GM21529 (cell line): ENCODE results near the gene MYNN.
A peak's percentile ranks its signal among the peaks of the same experiment; 100 is the strongest.

ENCODE experiments used
- ATAC-seq: cut with Tn5 transposase; IDR thresholded peaks from one replicate; pipeline ENCODE4 v1.9.1; 2021; ENCODE audit not compliant: unreplicated experiment

The MYNN gene

GRCh38 chr3:169774186-169774585, 990 bp downstream of the MYNN start:
- no peak for ATAC-seq

- no peak for ATAC-seq
Measured at GRCh38 chr3:169777822-169778221, 4.6 kb downstream of the MYNN start.

DNA sequence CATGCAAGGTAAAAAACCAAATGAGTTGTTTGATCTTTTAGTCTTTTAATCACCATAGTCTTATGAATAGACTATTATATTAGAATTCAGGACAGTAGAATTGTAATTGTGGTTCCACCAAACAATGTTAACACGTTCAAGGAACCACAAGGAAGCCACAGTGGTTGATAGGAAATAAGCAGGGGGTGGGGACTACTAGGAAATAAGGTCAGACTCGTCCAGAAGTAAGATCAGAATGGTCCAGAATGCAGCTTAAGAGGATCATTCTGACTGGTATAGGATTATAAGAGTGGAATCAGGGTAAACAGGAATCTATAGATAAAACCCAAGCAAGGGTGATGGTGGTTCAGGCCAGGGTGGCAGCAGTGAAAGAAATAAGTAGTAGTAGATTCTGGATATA, 7.5 kb downstream of the MYNN start:
- ATAC-seq = no peak

- ATAC-seq = no peak
Measured at GRCh38 chr3:169781209-169781855, 8.1 kb downstream of the MYNN start.

DNA sequence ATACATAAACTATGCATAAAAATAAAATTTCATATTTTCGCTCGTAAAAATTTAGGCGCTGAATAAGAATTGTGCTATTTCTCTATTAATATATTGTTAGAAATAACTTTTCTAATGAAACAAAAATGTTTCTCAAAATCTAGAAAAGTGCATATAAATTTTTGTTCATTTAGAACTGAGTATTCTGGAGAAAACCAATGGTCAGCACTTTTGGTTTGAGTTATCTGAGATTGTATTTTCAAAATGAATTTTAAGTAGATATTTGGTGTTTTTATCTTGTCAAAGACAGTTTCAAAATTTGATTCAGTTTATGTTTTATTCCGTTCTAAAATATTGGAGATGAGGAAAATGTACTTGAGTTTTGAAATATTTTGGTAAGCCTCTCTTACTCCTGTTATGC, 13.9 kb downstream of the MYNN start:
- no peak for ATAC-seq

- no peak for ATAC-seq
Measured at GRCh38 chr3:169787791-169788190, 14.6 kb downstream of the MYNN start.

GRCh38 chr3:169790219-169790618, 17.0 kb downstream of the MYNN start:
- ATAC-seq = no peak

DNA sequence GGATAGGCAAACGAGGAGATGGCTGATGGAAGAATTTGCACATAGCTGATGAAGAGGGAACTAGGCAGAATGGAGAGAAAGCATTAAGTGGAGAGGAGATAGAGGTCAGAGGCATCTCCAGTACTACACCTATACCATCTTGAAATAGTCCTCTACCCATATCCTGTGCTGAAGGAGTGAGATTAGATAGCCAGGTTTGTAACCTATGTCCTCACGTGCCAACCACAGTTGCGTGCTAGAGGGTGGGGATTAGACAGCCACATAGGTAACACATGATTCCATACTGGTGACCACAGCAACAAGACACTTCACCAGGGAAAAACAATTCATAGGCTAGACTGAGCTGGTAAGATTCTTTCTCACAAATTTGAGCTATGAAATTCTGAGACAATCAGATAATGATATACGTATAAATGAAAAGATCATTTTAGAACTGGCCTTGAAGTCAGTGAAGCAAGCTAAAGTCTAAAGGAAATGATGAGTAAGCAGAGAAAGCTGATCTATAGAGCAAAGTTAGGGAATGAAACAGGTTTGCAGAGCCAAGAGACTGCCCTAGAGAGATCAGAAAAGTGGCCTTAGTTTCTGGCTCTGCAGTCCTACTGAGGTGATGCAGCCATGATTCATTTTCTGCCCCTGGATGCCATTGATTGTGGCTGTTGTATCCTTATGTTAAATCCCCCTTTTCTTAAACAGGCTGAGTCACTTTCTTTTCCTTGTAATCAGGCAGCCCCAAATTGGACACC, 17.7 kb downstream of the MYNN start:
- no peak for ATAC-seq

DNA sequence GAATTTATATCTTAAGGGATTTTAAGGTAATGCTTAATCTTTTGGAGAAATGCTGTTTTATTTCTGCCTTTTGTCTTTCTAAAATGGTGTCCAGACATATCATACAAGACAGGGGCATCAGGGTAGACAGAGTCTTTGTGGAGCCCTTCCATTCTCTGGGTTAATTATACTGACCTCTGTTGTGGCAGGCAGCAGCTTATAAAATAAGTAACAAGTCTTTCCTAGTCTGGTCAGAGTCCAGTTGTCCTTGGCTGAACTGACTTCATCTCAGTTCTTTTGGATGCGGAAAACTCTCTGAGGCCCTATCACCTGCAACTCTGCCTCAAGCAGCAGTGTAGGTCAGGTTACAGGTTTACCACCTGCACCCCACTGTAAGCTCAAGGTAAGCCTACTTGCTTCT, 19.2 kb downstream of the MYNN start:
- ATAC-seq = no peak

DNA sequence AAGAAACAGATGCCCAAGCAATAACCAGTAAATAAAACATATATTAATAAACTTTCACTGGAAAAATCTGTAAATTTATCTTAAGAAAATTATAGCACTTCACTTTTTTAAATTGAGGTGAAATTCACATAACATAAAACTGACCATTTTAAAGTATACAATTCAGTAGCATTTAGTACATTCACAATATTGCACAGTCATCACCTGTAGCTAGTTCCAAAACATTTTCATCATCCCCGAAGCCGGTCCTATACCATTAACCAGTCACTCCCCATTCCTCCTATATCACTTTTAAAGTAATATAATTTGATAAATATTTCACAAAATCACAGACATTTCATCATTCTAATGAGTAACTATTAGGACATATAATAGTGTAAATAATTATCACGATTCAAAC, 31.5 kb downstream of the MYNN start:
- no peak for ATAC-seq

DNA sequence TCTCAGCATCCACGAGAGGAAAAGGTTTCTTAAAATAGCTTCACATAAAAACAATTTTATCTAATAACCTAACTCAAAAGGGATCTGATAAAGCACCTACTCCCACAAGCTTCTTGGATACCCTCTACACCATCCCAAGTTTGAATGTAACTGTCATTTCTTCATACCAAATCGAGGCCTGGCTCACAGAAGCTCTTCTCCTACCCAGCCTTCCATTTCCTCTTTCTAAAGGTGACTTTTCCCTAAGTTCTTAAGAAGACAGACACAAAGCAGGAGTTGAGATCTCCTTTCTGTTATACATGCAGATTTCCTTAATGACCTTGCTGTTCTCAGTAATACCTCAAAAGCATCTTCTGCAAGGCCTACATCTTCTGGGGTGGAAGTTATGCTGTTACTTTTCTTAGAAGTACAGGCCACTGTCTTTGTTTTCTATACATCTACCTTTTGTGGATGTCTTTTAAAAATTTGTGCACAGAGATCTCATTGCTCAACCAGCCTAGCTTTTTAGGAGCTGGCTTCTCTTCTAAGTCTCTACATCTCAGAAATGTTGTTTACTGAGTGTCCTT, 36.1 kb downstream of the MYNN start:
- ATAC-seq = no peak

DNA sequence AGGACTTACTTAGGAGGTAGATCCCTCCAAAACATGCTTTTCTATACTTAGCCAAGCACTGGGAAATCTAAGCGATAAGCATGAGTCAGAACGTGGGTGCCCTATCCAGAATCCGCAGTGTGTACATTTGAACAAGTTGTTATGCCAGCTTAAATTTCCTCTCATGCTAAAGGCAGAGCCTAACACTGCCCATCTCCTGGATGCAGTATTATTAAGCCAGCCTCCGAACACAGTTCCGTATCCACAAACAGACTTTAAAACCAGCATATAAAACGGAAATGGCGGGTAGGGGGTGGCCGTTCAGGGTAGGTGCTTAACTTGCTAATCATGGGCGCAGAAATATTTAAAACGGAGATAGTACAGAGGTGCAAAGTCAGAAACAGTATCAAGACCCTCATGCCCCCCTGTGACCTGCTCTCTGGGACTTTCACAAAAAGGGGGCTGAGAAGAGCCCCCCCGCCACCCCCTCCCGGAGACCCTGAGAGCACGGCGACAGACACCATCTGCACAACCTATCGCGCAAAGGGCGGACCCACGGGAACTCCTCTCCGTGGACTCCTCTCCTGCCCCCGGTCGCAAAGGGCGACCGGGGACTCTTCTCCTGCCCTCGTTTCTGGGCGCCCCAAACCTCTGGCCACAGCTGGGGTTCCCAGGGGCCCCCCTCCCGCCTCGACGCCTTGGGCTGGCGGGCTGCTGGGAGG, 38.6 kb downstream of the MYNN start:
- ATAC-seq = peak; percentile 3

- peak; percentile 58 for ATAC-seq
Measured at GRCh38 chr3:169812332-169813235, 39.4 kb downstream of the MYNN start, which contains the start of the genes LRRC34 and LRRIQ4. Gene LRRC34, minus strand, starts transcription at chr3:169812904. Its CDS starts 356 bp downstream, at chr3:169812548. Gene LRRIQ4, plus strand, starts transcription at chr3:169812870. Its CDS starts 9,052 bp downstream, at chr3:169821922.

- no peak for ATAC-seq
Measured at GRCh38 chr3:169813278-169813677, 40.1 kb downstream of the MYNN start.

- peak; percentile 84 for ATAC-seq
Measured at GRCh38 chr3:169813757-169814517, 40.7 kb downstream of the MYNN start.

- ATAC-seq = no peak
Measured at GRCh38 chr3:169815590-169816150, 42.5 kb downstream of the MYNN start.

DNA sequence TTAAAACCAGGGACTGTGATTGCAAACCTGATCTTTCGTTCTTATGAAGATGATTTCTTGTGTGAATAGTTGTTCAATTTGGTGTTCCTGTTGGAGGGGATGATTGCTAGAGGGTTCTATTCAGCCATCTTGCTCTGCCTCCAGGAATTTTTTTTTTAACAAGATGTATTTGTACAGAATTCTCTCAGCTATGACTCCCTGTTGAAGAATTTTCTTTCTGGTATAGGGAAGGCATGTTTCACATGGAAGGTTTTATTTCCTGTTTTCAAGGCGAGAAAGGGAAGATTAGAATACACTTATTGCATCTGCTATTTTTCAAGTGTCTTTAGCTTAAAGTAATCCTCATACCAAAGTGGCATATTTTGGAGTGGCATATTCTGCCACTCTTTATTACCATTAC, 45.1 kb downstream of the MYNN start:
- no peak for ATAC-seq

DNA sequence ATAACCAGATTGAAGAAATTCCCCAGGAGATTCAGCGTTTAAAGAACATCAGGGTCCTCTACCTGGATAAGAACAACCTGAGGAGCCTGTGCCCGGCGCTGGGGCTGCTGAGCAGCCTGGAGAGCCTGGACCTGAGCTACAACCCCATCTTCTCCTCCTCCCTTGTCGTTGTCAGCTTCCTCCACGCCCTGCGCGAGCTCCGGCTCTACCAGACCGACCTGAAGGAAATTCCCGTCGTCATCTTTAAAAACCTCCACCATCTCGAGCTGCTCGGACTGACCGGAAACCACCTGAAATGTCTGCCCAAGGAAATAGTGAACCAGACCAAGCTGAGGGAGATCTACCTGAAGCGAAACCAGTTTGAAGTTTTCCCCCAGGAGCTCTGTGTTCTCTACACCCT, 48.9 kb downstream of the MYNN start:
- ATAC-seq = no peak

GRCh38 chr3:169822540-169822939, 49.3 kb downstream of the MYNN start:
- ATAC-seq = no peak

DNA sequence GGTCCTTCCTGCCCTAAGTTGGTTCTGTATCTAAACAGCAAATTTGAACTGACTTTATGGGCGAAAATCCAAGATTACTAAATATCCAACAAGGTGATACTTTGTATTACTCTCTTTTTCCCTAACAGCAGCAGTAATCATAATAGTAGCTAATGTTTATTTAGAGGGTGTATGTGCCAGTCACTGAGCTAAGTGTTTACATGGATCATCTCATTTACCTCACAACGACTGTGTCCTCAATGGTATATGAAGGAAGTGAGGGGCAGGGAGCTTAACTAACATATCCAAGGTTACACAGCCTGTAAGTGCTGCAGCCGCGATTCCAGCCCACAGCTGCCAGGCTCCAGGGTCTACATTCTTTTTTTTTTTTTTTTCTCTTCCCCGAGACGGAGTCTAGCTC, 49.8 kb downstream of the MYNN start:
- ATAC-seq = no peak
